Fibroblast of skin of left quadriceps (primary cell): Measurements from ENCODE around the gene EXOC8.
"Not testable (repeated sequence)": the region's sequence is repeated elsewhere in the genome, so short reads cannot be mapped to it uniquely, and the experiment has no call there.

Experiments
- DNase-seq, 2 experiments: peaks; one replicate each; pipeline ENCODE4 v3.0.0-alpha.2; 2013; ENCODE audit warnings: low read depth in 2 of 2

Gene EXOC8

GRCh38 chr1:231353086-231353485, 15.4 kb upstream of the EXOC8 start:
- DNase-seq = no peak

- DNase-seq = no peak
Observed at GRCh38 chr1:231351816-231352215, 14.2 kb upstream of the EXOC8 start.

GRCh38 chr1:231348856-231349255, 11.2 kb upstream of the EXOC8 start:
- not testable (repeated sequence) for DNase-seq

GRCh38 chr1:231348442-231348841, 10.8 kb upstream of the EXOC8 start:
- DNase-seq = no peak

GRCh38 chr1:231347961-231348360, 10.3 kb upstream of the EXOC8 start:
- no peak for DNase-seq

DNA sequence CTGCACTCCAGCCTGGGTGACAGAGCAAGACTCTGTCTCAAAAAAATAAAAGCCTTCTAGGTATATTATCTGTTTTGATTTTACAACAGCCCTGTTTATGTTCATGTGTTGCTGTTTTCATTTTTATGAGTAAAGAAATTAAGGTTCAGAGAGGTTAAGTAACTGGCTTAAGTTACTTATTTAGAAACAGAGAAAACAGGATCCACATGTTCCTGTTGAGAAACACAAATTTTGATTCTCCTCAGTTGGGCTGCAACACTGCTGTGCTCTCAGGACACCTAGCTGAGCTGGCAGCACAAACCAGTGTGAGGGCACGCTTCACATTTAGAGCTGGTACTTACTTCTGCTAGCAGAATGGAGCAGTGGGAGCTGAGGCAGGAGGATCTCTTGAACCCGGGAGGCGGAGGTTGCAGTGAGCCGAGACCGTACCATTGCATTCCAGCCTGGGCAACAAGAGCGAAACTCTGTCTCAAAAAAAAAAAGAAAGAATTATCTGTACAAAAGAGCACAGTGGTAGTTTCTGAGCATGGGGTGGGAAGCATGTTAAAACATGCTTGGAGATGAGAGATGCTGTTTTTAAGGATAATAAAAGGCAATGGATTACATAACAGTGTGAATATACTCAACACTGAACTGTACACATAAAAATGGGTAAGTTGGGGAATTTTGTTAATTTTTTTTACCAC, 2.8 kb upstream of the EXOC8 start:
- no peak for DNase-seq

DNA sequence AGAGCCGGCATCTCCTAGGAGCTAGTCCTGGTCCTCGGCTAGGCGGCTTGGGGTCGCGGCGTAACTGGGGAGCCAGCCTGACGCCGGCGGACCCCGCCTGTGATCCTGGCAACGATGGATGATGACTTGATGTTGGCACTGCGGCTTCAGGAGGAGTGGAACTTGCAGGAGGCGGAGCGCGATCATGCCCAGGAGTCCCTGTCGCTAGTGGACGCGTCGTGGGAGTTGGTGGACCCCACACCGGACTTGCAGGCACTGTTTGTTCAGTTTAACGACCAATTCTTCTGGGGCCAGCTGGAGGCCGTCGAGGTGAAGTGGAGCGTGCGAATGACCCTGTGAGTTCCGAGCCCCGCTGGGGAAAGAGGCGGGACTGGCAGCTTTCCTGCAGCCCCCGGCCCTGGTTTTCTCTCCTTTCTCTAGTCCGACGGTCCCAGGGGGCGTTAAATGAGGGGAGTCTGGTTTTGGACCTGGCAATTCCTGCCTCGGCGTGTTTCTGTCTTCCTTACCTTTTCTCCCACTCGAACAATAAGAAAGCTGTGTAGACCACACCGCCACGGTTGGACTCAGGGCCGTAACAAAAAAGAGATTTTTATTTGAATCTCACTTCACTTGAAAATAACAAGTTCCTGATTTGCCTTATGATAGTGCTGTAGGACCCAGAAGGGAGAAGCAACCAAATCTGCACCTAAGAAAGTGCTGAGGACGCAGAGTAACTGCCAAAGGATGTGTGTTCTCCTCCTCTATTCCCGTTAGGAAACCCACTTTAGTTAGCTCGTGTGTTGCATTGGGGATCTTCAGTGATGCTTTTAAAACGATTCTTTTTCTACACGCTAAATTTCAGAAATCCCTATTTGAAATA, 847 bp upstream of the EXOC8 start, which contains the start of gene SPRTN:
Gene SPRTN, plus strand, starts transcription at position 24 of the 859 bp plus-strand sequence. Its CDS starts 91 bp downstream, at position 115.
- DNase-seq = peak in 1 of 2 experiments; percentile 3

DNA sequence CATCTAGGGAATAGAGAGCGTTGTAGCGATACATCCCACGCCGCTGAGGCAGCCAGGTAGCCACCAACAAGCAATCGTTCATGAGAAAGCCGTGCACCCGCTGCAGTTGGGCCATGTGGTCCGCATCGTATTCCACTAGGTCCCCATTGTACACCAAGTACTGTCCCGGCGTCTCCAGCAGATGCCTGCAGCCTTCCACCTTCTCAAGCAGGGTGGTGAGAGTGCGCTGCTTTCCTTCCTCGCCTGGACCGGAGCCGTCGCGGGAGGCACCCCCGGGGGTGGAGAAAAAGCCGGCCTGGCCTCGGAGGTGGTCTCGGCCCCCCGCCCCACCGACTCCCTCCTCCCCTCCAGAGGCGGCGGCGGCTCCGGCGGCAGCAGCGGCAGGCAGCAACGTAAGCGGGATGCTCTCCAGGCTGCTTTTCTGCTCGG, 595 bp downstream of the EXOC8 start:
- no peak for DNase-seq

GRCh38 chr1:231335663-231336602, 1.7 kb downstream of the EXOC8 start:
- DNase-seq = no peak

GRCh38 chr1:231334952-231335351, 2.7 kb downstream of the EXOC8 start:
- DNase-seq = no peak

DNA sequence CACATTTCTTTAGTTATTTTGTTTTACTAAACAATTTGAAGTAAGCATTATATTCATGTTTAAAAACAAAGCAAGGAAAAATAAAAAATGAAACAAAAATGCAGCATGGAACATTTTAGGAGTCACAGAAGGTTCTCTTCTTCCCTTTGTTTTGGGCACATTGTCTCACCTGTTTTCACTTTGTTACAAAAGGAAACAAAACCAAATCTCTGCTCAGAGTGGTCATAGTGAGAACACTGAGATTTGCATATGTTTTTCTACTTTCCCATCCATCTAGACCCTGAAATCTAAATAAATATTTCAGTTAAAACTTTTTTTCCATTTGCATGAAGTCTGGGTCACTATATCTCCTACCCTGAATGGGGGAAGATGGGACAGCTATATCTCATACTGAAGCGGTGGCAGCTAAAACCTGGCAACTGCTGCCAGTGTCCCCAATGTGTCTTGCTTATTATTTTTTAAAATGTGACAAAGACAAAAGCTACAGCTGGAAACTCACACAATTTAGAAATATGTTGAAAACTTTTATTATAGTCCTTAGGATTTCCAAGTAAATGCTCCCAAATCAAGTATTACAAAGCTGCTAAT, 3.5 kb downstream of the EXOC8 start:
- no peak for DNase-seq

- DNase-seq = no peak
Observed at GRCh38 chr1:231332761-231333160, 4.9 kb downstream of the EXOC8 start.

- no peak for DNase-seq
Observed at GRCh38 chr1:231329483-231329882, 8.2 kb downstream of the EXOC8 start.

GRCh38 chr1:231327617-231328016, 10.0 kb downstream of the EXOC8 start:
- DNase-seq = no peak

DNA sequence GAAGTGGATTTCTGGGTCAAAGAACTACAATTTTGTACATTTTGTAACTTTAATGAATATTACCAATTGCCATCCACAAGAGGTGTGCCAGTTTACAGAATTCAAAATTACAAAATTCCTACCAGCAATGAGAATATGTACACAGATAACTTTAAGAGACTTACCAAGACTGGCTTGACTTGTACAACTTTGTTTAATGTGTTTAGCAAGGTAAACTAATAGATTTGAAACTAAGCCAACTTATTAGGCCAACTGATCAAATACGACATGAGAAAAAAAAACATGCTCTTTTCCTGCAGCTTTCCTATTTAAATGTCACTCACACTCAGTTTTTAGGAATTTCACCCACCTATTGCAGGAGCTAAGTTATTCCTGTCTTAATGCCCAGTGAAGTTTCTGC, 11.4 kb downstream of the EXOC8 start:
- DNase-seq = no peak

DNA sequence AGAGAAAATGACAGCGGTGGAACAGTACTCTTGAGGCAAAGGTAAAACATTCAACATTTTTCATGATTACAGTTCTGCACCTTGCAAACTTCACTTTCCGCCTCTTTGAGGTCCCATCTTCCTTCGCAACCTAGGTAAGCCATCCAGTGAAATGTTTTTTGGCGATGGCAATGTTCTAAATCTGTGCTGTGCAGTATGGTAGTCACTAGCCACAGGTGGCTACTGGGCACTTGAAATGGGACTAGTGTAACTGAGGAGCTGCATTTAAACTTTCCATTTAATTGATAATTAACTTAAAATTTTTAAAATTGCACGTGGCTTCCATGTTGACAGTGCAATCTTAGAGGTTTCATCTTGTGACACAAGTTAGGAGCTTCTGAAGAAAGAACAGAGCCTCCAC, 13.0 kb downstream of the EXOC8 start:
- DNase-seq = no peak

GRCh38 chr1:231322880-231323530, 14.6 kb downstream of the EXOC8 start:
- no peak for DNase-seq

GRCh38 chr1:231319080-231319479, 18.6 kb downstream of the EXOC8 start:
- DNase-seq = no peak

DNA sequence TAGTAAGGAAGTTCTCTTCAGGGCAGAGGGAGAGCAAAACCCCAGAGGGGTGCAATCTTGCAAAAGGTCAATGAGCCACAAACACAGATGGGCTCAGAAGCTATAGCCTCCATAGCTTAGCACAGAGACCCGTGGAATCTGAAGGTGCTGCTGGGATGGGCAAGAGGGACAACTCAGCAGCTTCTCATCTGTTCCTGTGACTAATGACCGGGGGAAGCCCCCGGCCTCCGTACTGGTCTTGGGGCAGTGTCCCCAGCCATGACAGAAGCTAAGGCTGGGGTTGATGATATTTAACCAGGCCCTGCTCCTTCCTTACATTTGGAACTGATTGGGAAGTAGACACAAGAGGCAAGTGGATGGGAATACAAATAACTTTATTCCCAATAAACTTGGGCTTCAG, 19.1 kb downstream of the EXOC8 start:
- DNase-seq = no peak

- no peak for DNase-seq
Observed at GRCh38 chr1:231318015-231318355, 19.7 kb downstream of the EXOC8 start.
